GM19240 (cell line): ENCODE measurements around the gene ARID1B.
"Not testable (repeated sequence)": the region's sequence is repeated elsewhere in the genome, so short reads cannot be mapped to it uniquely, and the experiment has no call there.

Source experiments
- DNase-seq: peaks from one replicate; pipeline ENCODE4 v3.0.0; 2011; ENCODE audit warnings: low spot score; ENCODE audit not compliant: insufficient read length

ARID1B gene

GRCh38 chr6:156933201-156934068 is 156.3 kb downstream of the ARID1B start:
- DNase-seq = no peak

- DNase-seq = no peak
Measured at GRCh38 chr6:156934069-156934460, 156.9 kb downstream of the ARID1B start.

GRCh38 chr6:156935000-156935399 is 157.8 kb downstream of the ARID1B start:
- no peak for DNase-seq

- DNase-seq = no peak
Measured at GRCh38 chr6:156938143-156938542, 161.0 kb downstream of the ARID1B start.

GRCh38 chr6:156940221-156940620 is 163.0 kb downstream of the ARID1B start:
- no peak for DNase-seq

- DNase-seq = no peak
Measured at GRCh38 chr6:156942266-156942665, 165.1 kb downstream of the ARID1B start.

GRCh38 chr6:156943166-156943565 is 166.0 kb downstream of the ARID1B start:
- DNase-seq = no peak

GRCh38 chr6:156943816-156944215 is 166.6 kb downstream of the ARID1B start:
- DNase-seq = no peak

- DNase-seq = no peak
Measured at GRCh38 chr6:156944412-156944811, 167.2 kb downstream of the ARID1B start.

- not testable (repeated sequence) for DNase-seq
Measured at GRCh38 chr6:156945789-156946172, 168.6 kb downstream of the ARID1B start.

- DNase-seq = no peak
Measured at GRCh38 chr6:156946370-156946936, 169.3 kb downstream of the ARID1B start.

GRCh38 chr6:156948277-156948676 is 171.1 kb downstream of the ARID1B start:
- DNase-seq = no peak

- DNase-seq = no peak
Measured at GRCh38 chr6:156948807-156949206, 171.6 kb downstream of the ARID1B start.

GRCh38 chr6:156949376-156949775 is 172.2 kb downstream of the ARID1B start:
- no peak for DNase-seq

- DNase-seq = no peak
Measured at GRCh38 chr6:156950084-156950483, 172.9 kb downstream of the ARID1B start.

- DNase-seq = no peak
Measured at GRCh38 chr6:156950531-156950930, 173.4 kb downstream of the ARID1B start.

GRCh38 chr6:156952401-156952800 is 175.2 kb downstream of the ARID1B start:
- DNase-seq = no peak

GRCh38 chr6:156953127-156953478 is 175.9 kb downstream of the ARID1B start:
- no peak for DNase-seq

GRCh38 chr6:156953479-156954146 is 176.4 kb downstream of the ARID1B start:
- DNase-seq = no peak

GRCh38 chr6:156954191-156954590 is 177.0 kb downstream of the ARID1B start:
- DNase-seq = no peak

GRCh38 chr6:156954816-156955215 is 177.6 kb downstream of the ARID1B start:
- no peak for DNase-seq

- DNase-seq = no peak
Measured at GRCh38 chr6:156955494-156956183, 178.5 kb downstream of the ARID1B start.
